IgD-negative memory B cell (primary cell): Measurements from ENCODE around the gene OSBPL3. TPM values are rescaled to one million over a fixed set of nuclear protein-coding genes. Genes with fewer than 3 reads are reported as not detected.
"Not testable (repeated sequence)": the region's sequence is repeated elsewhere in the genome, so short reads cannot be mapped to it uniquely, and the experiment has no call there.

ENCODE experiments used
- H3K27ac Mint-ChIP-seq, 3 donors: one replicate each; pipeline ENCODE4 v1.8.0; 2020 to 2022; ENCODE audit warnings: mild to moderate bottlenecking in 3 of 3, mixed read lengths in 3 of 3, moderate library complexity in 1 of 3
- H3K27me3 Mint-ChIP-seq: one replicate; pipeline ENCODE4 v1.8.0; 2021; ENCODE audit warnings: mixed read lengths
- H3K36me3 Mint-ChIP-seq: one replicate; pipeline ENCODE4 v1.8.0; 2020; ENCODE audit warnings: mild to moderate bottlenecking, mixed read lengths
- H3K4me1 Mint-ChIP-seq, 3 donors: one replicate each; pipeline ENCODE4 v1.8.0; 2020 to 2022; ENCODE audit warnings: mixed read lengths in 3 of 3, mild to moderate bottlenecking in 1 of 3
- H3K4me3 Mint-ChIP-seq, 4 donors: one replicate each; pipeline ENCODE4 v1.8.0; 2020 to 2022; ENCODE audit warnings: mild to moderate bottlenecking in 4 of 4, mixed read lengths in 4 of 4, moderate library complexity in 3 of 4
- H3K9me3 Mint-ChIP-seq, 3 donors: one replicate each; pipeline ENCODE4 v1.8.0; 2020 to 2021; ENCODE audit warnings: mixed read lengths in 3 of 3, mild to moderate bottlenecking in 1 of 3
- polyA plus RNA-seq: library from polyadenylated mRNA; unstranded; fragments of 300-500 nt; fragmentation: Illumina TruSeq; gene quantifications from one replicate; pipeline ENCODE4 v1.2.3, GENCODE V29; 2021

Gene OSBPL3
- polyA plus RNA-seq, 1 donor from 2014 or later, result 13.0 TPM

DNA sequence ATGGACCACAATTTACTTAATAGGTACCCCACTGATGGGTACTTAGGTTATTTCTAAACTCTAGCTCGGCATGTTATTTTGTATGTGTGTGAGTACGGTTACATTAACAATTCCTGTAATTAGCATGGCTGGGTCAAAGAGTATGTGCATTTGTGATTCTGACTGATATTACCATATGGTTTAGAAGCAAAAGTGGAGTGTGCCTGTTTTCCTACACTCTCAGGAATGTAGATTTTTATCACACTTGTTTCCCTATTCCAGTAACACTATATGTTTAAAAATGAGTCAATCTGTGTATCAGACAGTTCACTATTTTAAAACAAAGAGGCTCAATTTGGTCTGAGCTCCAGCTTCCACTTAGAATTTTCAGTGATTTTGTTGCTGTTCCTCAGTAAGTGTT is 178.1 kb downstream of the OSBPL3 start:
- Mint-ChIP-seq H3K9me3 (no peaks in the 10 kb centered on the region), H3K36me3 (peaks cover 17% of the 10 kb centered on the region), H3K4me1 (peaks cover 0 to 2% (median 2%) of the 10 kb centered on the region in 3 donors), H3K4me3 (no peak overlapping the region), H3K27ac (no peak overlapping the region), H3K27me3 (no peaks in the 10 kb centered on the region)

- Mint-ChIP-seq H3K27me3 (no peaks in the 10 kb centered on the region), H3K9me3 (no peaks in the 10 kb centered on the region), H3K4me1 (peaks cover 0 to 2% (median 2%) of the 10 kb centered on the region in 3 donors), H3K4me3 (no peak overlapping the region), H3K36me3 (peaks cover 16% of the 10 kb centered on the region), H3K27ac (no peak overlapping the region)
Measured at GRCh38 chr7:24800667-24801066, 179.3 kb downstream of the OSBPL3 start.

GRCh38 chr7:24800073-24800472 is 179.9 kb downstream of the OSBPL3 start:
- peaks cover 0 to 2% (median 2%) of the 10 kb centered on the region in 3 donors for H3K4me1 Mint-ChIP-seq
- no peaks in the 10 kb centered on the region for H3K27me3 Mint-ChIP-seq
- H3K36me3 Mint-ChIP-seq, result peaks cover 16% of the 10 kb centered on the region
- H3K27ac Mint-ChIP-seq, result no peak overlapping the region
- H3K9me3 Mint-ChIP-seq, result no peaks in the 10 kb centered on the region
- H3K4me3 Mint-ChIP-seq, result no peak overlapping the region

- Mint-ChIP-seq H3K36me3 (peaks cover 15% of the 10 kb centered on the region), H3K9me3 (no peaks in the 10 kb centered on the region), H3K27me3 (no peaks in the 10 kb centered on the region), H3K27ac (no peak overlapping the region), H3K4me3 (no peak overlapping the region), H3K4me1 (peaks cover 2 to 7% (median 5%) of the 10 kb centered on the region in 3 donors)
Measured at GRCh38 chr7:24799506-24799905, 180.5 kb downstream of the OSBPL3 start.

- H3K4me3 Mint-ChIP-seq, result no peak overlapping the region
- peaks cover 15% of the 10 kb centered on the region for H3K36me3 Mint-ChIP-seq
- H3K27me3 Mint-ChIP-seq, result no peaks in the 10 kb centered on the region
- H3K4me1 Mint-ChIP-seq, result peaks cover 8 to 15% (median 13%) of the 10 kb centered on the region in 3 donors
- no peaks in the 10 kb centered on the region for H3K9me3 Mint-ChIP-seq
- no peak overlapping the region for H3K27ac Mint-ChIP-seq
Measured at GRCh38 chr7:24798261-24798660, 181.7 kb downstream of the OSBPL3 start.

GRCh38 chr7:24797270-24797669 is 182.7 kb downstream of the OSBPL3 start:
- Mint-ChIP-seq H3K27me3 (no peaks in the 10 kb centered on the region), H3K36me3 (peaks cover 13% of the 10 kb centered on the region), H3K27ac (no peak overlapping the region), H3K4me1 (peaks cover 12 to 15% (median 15%) of the 10 kb centered on the region in 3 donors), H3K9me3 (no peaks in the 10 kb centered on the region), H3K4me3 (no peak overlapping the region)

DNA sequence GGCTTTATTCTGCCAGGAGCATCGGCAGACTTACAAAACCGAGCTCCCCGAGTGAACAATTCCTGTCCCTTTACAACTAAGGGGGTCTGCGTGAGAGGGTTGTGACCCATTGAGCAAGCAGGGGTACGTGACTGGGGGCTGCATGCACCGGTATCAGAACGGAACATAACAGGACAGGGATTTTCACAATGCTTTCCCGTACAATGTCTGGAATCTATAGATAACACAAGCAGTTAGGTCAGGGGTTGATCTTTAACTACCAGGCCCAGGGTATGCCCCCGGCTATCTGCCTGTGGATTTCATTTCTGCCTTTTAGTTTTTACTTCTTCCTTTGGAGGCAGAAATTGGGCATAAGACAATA is 184.6 kb downstream of the OSBPL3 start:
- Mint-ChIP-seq H3K4me3 (no peak overlapping the region), H3K27ac (no peak overlapping the region), H3K9me3 (no peaks in the 10 kb centered on the region), H3K4me1 (peaks cover 12 to 17% (median 15%) of the 10 kb centered on the region in 3 donors), H3K27me3 (no peaks in the 10 kb centered on the region), H3K36me3 (peaks cover 12% of the 10 kb centered on the region)

DNA sequence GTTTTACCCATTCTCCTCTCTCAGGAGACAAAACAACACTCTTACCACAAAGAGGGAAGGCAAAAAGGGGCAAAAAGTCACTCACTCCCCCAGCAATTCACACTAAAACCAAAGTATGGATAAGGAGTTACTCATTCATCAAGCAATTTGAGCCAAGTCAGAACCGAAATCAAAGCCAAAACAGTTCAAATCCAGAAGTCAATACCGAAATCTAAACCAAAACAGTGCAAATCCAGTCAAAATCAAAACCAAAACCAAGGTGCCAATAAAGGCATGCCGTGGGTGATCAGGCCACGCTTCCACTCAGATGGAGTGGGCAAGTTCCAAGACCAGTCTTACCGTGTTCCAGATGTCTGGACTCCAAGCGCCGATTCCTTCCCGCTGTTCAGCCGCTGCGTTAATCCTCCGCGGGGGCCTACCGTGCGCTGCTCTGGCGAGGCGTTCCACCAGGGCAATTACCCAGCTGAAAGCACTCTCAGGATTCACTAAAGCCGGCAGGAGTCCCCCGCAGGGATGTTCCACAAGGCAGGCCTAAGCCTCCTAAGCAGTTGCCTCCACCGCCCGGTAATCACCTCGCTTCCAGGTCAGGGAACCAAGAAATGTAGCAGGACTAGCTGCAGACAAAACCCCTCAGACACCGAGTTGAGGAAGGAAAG is 185.1 kb downstream of the OSBPL3 start:
- H3K4me1 Mint-ChIP-seq, result peaks cover 12 to 17% (median 15%) of the 10 kb centered on the region in 3 donors
- H3K9me3 Mint-ChIP-seq, H3K27me3 Mint-ChIP-seq: not testable (repeated sequence)
- H3K36me3 Mint-ChIP-seq, result peaks cover 12% of the 10 kb centered on the region
- peak overlapping the region in 1 of 4 donors; percentile 14 for H3K4me3 Mint-ChIP-seq
- H3K27ac Mint-ChIP-seq, result peak overlapping the region in 2 of 3 donors; percentile 64 to 77

DNA sequence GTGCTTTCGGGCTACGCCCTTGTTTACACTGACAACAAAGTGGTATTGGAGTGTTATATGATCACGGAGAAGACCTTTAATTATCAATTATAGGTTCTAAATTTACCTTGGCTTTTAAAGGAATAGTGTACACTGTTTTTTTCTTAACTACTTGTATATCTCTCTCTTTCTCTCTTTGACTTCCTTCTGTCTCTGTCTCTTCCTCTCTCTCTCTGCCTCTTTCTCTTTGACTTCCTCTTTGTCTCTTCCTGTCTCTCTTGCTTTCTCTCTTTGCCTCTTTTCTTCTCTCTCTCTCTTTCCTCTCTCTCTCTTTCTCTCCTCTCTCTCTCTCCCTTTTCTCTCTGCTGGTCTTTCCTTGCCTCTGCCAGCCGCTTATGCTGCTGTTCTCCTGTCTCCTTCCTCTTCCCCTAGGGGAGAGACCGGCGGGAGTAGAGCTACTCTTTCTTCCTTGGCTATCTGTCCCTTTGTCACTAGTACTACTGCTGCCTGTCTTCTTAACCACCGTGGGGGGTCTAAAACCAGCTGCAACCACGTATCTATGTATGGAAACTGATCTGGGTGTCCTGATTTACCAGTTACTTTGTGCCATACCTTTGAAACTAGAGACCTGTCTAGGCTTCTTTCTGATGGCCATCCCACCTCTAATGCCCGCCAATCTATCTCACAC is 185.9 kb downstream of the OSBPL3 start:
- H3K27me3 Mint-ChIP-seq, result no peaks in the 10 kb centered on the region
- H3K4me3 Mint-ChIP-seq, result peak overlapping the region in 2 of 4 donors; percentile 34
- peaks cover 12 to 17% (median 15%) of the 10 kb centered on the region in 3 donors for H3K4me1 Mint-ChIP-seq
- no peaks in the 10 kb centered on the region for H3K9me3 Mint-ChIP-seq
- H3K27ac Mint-ChIP-seq, result peak overlapping the region in 2 of 3 donors; percentile 64 to 77
- H3K36me3 Mint-ChIP-seq, result peaks cover 13% of the 10 kb centered on the region

DNA sequence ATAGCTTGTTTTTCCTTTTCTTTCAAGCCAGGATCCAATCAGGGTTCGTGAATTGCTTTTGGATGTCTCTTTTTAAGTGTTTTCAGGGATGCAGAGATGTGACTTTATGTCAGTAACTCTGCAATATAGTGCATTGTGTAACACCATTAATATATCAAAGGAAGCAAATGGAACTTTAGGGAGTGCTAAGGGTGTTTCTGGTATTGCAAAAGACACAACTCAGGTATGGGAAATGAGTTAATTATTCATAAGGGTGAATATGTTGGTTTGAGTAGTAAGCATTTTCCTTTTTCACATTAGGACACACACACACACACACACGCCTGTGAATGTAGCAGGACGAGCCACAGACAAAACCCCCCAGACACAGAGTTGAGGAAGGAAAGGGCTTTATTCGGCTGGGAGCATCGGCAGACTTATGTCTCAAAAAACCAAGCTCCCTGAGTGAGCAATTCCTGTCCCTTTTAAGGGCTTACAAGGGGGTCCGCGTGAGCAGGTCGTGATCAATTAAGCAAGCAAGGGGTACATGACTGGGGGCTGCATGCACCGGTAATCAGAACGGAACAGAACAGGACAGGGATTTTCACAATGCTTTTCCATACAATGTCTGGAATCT is 190.9 kb downstream of the OSBPL3 start:
- H3K36me3 Mint-ChIP-seq, result peaks cover 8% of the 10 kb centered on the region
- H3K27me3 Mint-ChIP-seq, result no peaks in the 10 kb centered on the region
- H3K27ac Mint-ChIP-seq, result no peak overlapping the region
- peaks cover 4 to 9% (median 7%) of the 10 kb centered on the region in 3 donors for H3K4me1 Mint-ChIP-seq
- peaks cover 0 to 2% (median under 1%) of the 10 kb centered on the region in 3 donors for H3K9me3 Mint-ChIP-seq
- no peak overlapping the region for H3K4me3 Mint-ChIP-seq

DNA sequence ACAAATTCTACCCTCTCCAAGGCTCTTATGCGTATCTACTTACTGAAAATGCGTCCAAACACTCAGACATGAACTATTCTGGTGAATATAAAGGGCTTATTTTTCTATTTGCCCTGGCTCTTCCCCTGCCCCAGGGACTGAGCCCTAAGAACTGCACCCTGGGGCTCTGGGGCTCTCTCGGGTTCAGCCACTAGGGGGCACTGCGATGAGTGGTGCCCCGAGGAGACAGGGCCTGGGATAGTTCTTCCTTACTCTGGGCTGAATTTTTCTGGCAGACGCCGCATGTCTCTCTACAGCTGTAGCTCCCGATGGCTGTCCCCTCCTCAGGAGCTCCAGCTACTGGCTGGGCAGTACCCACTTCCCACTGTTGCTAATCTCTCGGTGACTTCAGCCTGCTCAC is 191.9 kb downstream of the OSBPL3 start:
- H3K4me3 Mint-ChIP-seq, result no peak overlapping the region
- H3K27me3 Mint-ChIP-seq, result no peaks in the 10 kb centered on the region
- no peak overlapping the region for H3K27ac Mint-ChIP-seq
- H3K9me3 Mint-ChIP-seq, result peaks cover 5 to 10% (median 8%) of the 10 kb centered on the region in 3 donors
- peaks cover 11% of the 10 kb centered on the region for H3K36me3 Mint-ChIP-seq
- peaks cover 0 to 5% (median 4%) of the 10 kb centered on the region in 3 donors for H3K4me1 Mint-ChIP-seq

DNA sequence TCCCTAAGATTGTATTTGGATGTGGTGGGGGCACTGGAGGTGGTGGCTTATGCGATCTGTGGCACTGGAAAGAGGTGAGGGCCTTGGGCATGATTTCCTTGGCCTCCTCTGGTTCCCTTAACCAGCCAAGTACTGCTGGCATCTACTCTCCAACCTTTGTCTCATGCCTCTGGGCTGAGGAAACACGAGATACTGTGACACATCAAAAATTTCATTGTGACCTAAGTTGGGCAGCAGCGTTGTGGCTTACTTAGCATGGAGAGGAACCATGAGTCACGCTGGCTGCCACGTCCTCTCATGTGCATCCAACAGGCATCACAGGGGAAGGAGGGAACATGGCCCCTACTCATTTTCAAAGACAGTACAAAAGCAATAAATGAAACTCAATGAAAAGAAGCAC is 193.0 kb downstream of the OSBPL3 start:
- H3K36me3 Mint-ChIP-seq, result peaks cover 15% of the 10 kb centered on the region
- H3K9me3 Mint-ChIP-seq, result peaks cover 5 to 10% (median 8%) of the 10 kb centered on the region in 3 donors
- no peak overlapping the region for H3K4me3 Mint-ChIP-seq
- H3K27ac Mint-ChIP-seq, result no peak overlapping the region
- H3K4me1 Mint-ChIP-seq, result peaks cover 0 to 1% (median 0%) of the 10 kb centered on the region in 3 donors
- H3K27me3 Mint-ChIP-seq, result no peaks in the 10 kb centered on the region

- H3K27ac Mint-ChIP-seq, result no peak overlapping the region
Measured at GRCh38 chr7:24786306-24786705, 193.7 kb downstream of the OSBPL3 start.

GRCh38 chr7:24784277-24784676 is 195.7 kb downstream of the OSBPL3 start:
- Mint-ChIP-seq H3K4me1 (peaks cover 1 to 5% (median 2%) of the 10 kb centered on the region in 3 donors), H3K27ac (no peak overlapping the region)

More at GRCh38 chr7:24786306-24786705, 193.7 kb downstream of the OSBPL3 start:
- peaks cover 0 to 1% (median 1%) of the 10 kb centered on the region in 3 donors for H3K4me1 Mint-ChIP-seq
- peaks cover 5 to 10% (median 8%) of the 10 kb centered on the region in 3 donors for H3K9me3 Mint-ChIP-seq
- peaks cover 15% of the 10 kb centered on the region for H3K36me3 Mint-ChIP-seq
- H3K27me3 Mint-ChIP-seq, result no peaks in the 10 kb centered on the region
- H3K4me3 Mint-ChIP-seq, result no peak overlapping the region

DNA sequence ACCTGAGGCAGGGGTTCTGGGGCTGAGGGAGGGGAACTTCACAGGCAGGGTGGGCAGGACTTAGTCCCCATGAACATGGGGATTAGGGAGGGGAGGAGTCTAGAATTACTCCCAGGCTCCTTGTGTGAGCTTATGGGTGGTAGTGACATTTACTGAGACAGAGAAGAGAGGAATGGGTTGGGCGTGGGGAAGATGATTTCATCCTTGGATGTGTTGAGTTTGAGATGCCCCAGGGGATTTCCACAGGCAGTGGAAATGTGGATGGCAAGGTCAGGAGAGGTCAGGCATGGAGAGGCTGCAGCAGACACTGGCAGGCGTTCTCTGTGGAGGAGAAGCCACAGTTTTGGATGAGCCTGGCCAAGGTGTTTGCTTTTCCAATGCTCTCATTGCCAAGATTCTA is 196.3 kb downstream of the OSBPL3 start:
- no peaks in the 10 kb centered on the region for H3K27me3 Mint-ChIP-seq
- peaks cover 5 to 7% (median 6%) of the 10 kb centered on the region in 3 donors for H3K4me1 Mint-ChIP-seq
- peak overlapping the region in 1 of 3 donors; percentile 17 for H3K27ac Mint-ChIP-seq
- H3K4me3 Mint-ChIP-seq, result no peak overlapping the region
- H3K9me3 Mint-ChIP-seq, result peaks cover 5 to 10% (median 8%) of the 10 kb centered on the region in 3 donors
- H3K36me3 Mint-ChIP-seq, result peaks cover 13% of the 10 kb centered on the region

More at GRCh38 chr7:24784277-24784676, 195.7 kb downstream of the OSBPL3 start:
- peaks cover 5 to 10% (median 8%) of the 10 kb centered on the region in 3 donors for H3K9me3 Mint-ChIP-seq
- H3K27me3 Mint-ChIP-seq, result no peaks in the 10 kb centered on the region
- H3K4me3 Mint-ChIP-seq, result no peak overlapping the region
- H3K36me3 Mint-ChIP-seq, result peaks cover 15% of the 10 kb centered on the region
